ENCODE results near the gene ZNF57.
"Not testable (repeated sequence)": the region's sequence is repeated elsewhere in the genome, so short reads cannot be mapped to it uniquely, and the experiment has no call there.

ZNF57 gene

GRCh38 chr19:2952953-2953481 is 52.3 kb downstream of the ZNF57 start:
- no peak for DNase-seq (ENCODE audit: low read depth)

DNA sequence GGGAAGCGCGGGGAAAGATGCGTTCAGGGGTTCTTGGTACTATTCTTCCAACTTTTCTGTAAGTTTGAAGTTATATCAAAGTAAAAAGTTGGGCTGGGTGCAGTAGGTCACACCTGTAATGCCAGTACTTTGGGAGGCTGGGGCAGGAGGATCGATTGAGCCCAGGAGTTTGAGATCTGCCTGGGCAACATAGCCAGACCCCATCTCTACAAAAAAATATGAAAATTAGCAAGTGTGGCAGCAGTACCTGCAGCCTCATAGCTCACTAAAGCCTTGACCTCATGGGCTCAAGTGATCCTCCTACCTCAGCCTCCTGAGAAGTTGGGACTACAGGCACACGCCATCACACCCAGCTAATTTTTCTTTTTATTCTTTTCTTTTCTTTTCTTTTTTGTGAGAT is 56.4 kb downstream of the ZNF57 start:
- DNase-seq (ENCODE audit: low read depth): no peak

GRCh38 chr19:2960120-2960519 is 59.4 kb downstream of the ZNF57 start:
- DNase-seq (ENCODE audit: low read depth): no peak

- DNase-seq (ENCODE audit: low read depth): no peak
Measured at GRCh38 chr19:2962018-2962670, 61.4 kb downstream of the ZNF57 start.

DNA sequence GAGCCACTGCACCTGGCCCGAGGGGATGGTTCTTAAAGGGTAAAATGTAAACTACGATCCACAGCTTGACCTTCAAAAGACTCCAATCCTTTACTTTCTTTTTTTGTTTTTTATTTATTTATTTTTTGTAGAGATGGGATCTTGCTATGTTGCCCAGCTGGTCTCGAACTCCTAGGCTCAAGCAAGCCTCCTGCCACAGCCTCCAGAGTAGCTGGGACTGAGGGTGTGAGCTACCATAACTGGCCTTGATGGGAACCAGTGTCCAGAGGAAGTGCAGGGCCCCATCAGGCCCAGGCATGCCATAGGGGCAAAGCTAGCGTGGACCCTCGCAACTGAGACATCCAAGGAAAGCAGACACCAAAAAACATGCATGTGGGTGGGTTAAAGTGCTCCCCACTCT is 62.4 kb downstream of the ZNF57 start:
- no peak for DNase-seq (ENCODE audit: low read depth)

DNA sequence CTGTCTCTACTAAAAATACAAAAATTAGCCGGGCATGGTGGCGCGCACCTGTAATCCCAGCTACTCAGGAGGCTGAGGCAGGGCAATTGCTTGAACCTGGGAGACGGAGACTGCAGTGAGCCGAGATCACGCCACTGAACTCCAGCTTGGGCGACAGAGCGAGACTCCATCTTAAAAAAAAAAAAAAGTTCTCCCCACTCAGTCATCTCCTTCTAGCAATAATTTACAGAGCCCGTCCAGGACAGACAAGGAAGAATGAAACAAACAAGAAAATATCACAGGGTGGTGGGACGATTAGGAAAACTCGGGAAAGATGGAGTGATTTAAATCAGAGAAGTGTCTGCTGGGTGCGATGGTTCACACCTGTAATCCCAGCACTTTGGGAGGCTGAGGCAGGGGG is 62.9 kb downstream of the ZNF57 start:
- DNase-seq (ENCODE audit: low read depth): not testable (repeated sequence)

DNA sequence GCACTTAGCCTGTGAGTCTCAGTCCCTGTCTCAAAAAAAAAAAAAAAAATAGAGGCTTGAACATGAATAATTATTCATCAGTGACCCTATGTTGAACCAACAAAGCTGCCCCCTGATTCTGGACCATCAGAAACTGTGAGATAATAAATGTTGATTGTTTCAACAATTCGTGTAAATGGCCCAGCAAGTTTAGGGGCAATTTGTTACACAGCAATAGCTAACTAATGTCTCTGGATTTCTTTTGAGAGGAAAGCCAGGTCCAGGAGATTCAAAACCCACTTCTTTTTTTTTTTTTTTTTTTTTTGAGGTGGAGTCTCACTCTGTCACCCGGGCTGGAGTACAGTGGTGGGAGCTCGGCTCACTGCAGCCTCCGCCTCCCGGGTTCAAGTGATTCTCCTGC is 64.1 kb downstream of the ZNF57 start:
- DNase-seq (ENCODE audit: low read depth): no peak

GRCh38 chr19:2967972-2968371 is 67.2 kb downstream of the ZNF57 start:
- DNase-seq (ENCODE audit: low read depth): no peak

Data from T-helper 22 cell (primary cell).